ENCODE measurements around the gene CACNA1C.

CACNA1C gene

GRCh38 chr12:2314492-2314891, 261.7 kb downstream of the CACNA1C start:
- H3K36me3 ChIP-seq (ENCODE audit: control insufficient read depth, insufficient read depth, low read length) = no peaks in the 10 kb centered on the region
- no peaks in the 10 kb centered on the region for H3K27me3 ChIP-seq (ENCODE audit: control insufficient read depth, insufficient read depth, low read length)
- H3K9ac ChIP-seq (ENCODE audit: low read length) = no peak overlapping the region
- H3K4me3 ChIP-seq (ENCODE audit: low read length) = no peak overlapping the region
- no peaks in the 10 kb centered on the region for H3K4me1 ChIP-seq (ENCODE audit: control insufficient read depth, insufficient read depth, low read length)
- no peaks in the 10 kb centered on the region for H3K9me3 ChIP-seq (ENCODE audit: control insufficient read depth, low read length)

- H3K36me3 ChIP-seq (ENCODE audit: control insufficient read depth, insufficient read depth, low read length) = no peaks in the 10 kb centered on the region
- no peaks in the 10 kb centered on the region for H3K9me3 ChIP-seq (ENCODE audit: control insufficient read depth, low read length)
- no peak overlapping the region for H3K9ac ChIP-seq (ENCODE audit: low read length)
- H3K4me1 ChIP-seq (ENCODE audit: control insufficient read depth, insufficient read depth, low read length) = no peaks in the 10 kb centered on the region
- no peaks in the 10 kb centered on the region for H3K27me3 ChIP-seq (ENCODE audit: control insufficient read depth, insufficient read depth, low read length)
- H3K4me3 ChIP-seq (ENCODE audit: low read length) = no peak overlapping the region
Observed at GRCh38 chr12:2317772-2318171, 265.0 kb downstream of the CACNA1C start.

- H3K27me3 ChIP-seq (ENCODE audit: control insufficient read depth, insufficient read depth, low read length) = no peaks in the 10 kb centered on the region
- no peaks in the 10 kb centered on the region for H3K9me3 ChIP-seq (ENCODE audit: control insufficient read depth, low read length)
- no peak overlapping the region for H3K4me3 ChIP-seq (ENCODE audit: low read length)
- H3K36me3 ChIP-seq (ENCODE audit: control insufficient read depth, insufficient read depth, low read length) = no peaks in the 10 kb centered on the region
- no peaks in the 10 kb centered on the region for H3K4me1 ChIP-seq (ENCODE audit: control insufficient read depth, insufficient read depth, low read length)
- H3K9ac ChIP-seq (ENCODE audit: low read length) = no peak overlapping the region
Observed at GRCh38 chr12:2318286-2318685, 265.5 kb downstream of the CACNA1C start.

GRCh38 chr12:2319136-2319535, 266.3 kb downstream of the CACNA1C start:
- H3K9me3 ChIP-seq (ENCODE audit: control insufficient read depth, low read length) = no peaks in the 10 kb centered on the region
- H3K36me3 ChIP-seq (ENCODE audit: control insufficient read depth, insufficient read depth, low read length) = no peaks in the 10 kb centered on the region
- H3K4me1 ChIP-seq (ENCODE audit: control insufficient read depth, insufficient read depth, low read length) = no peaks in the 10 kb centered on the region
- H3K4me3 ChIP-seq (ENCODE audit: low read length) = no peak overlapping the region
- no peak overlapping the region for H3K9ac ChIP-seq (ENCODE audit: low read length)
- no peaks in the 10 kb centered on the region for H3K27me3 ChIP-seq (ENCODE audit: control insufficient read depth, insufficient read depth, low read length)

GRCh38 chr12:2319737-2320506, 267.1 kb downstream of the CACNA1C start:
- Histone ChIP-seq H3K27me3 (ENCODE audit: control insufficient read depth, insufficient read depth, low read length) (no peaks in the 10 kb centered on the region), H3K36me3 (ENCODE audit: control insufficient read depth, insufficient read depth, low read length) (no peaks in the 10 kb centered on the region), H3K4me3 (ENCODE audit: low read length) (no peak overlapping the region), H3K9me3 (ENCODE audit: control insufficient read depth, low read length) (no peaks in the 10 kb centered on the region), H3K9ac (ENCODE audit: low read length) (no peak overlapping the region), H3K4me1 (ENCODE audit: control insufficient read depth, insufficient read depth, low read length) (peaks cover 4% of the 10 kb centered on the region)

- Histone ChIP-seq H3K36me3 (ENCODE audit: control insufficient read depth, insufficient read depth, low read length) (no peaks in the 10 kb centered on the region), H3K4me1 (ENCODE audit: control insufficient read depth, insufficient read depth, low read length) (peaks cover 4% of the 10 kb centered on the region), H3K9me3 (ENCODE audit: control insufficient read depth, low read length) (no peaks in the 10 kb centered on the region), H3K27me3 (ENCODE audit: control insufficient read depth, insufficient read depth, low read length) (no peaks in the 10 kb centered on the region), H3K4me3 (ENCODE audit: low read length) (no peak overlapping the region), H3K9ac (ENCODE audit: low read length) (no peak overlapping the region)
Observed at GRCh38 chr12:2320841-2321240, 268.1 kb downstream of the CACNA1C start.

GRCh38 chr12:2322554-2323120, 269.9 kb downstream of the CACNA1C start:
- H3K9me3 ChIP-seq (ENCODE audit: control insufficient read depth, low read length) = no peaks in the 10 kb centered on the region
- H3K9ac ChIP-seq (ENCODE audit: low read length) = no peak overlapping the region
- H3K27me3 ChIP-seq (ENCODE audit: control insufficient read depth, insufficient read depth, low read length) = no peaks in the 10 kb centered on the region
- no peak overlapping the region for H3K4me3 ChIP-seq (ENCODE audit: low read length)
- no peaks in the 10 kb centered on the region for H3K36me3 ChIP-seq (ENCODE audit: control insufficient read depth, insufficient read depth, low read length)
- H3K4me1 ChIP-seq (ENCODE audit: control insufficient read depth, insufficient read depth, low read length) = peaks cover 4% of the 10 kb centered on the region

GRCh38 chr12:2323532-2324255, 270.9 kb downstream of the CACNA1C start:
- H3K9ac ChIP-seq (ENCODE audit: low read length) = no peak overlapping the region
- peaks cover 4% of the 10 kb centered on the region for H3K4me1 ChIP-seq (ENCODE audit: control insufficient read depth, insufficient read depth, low read length)
- H3K36me3 ChIP-seq (ENCODE audit: control insufficient read depth, insufficient read depth, low read length) = no peaks in the 10 kb centered on the region
- H3K27me3 ChIP-seq (ENCODE audit: control insufficient read depth, insufficient read depth, low read length) = no peaks in the 10 kb centered on the region
- no peaks in the 10 kb centered on the region for H3K9me3 ChIP-seq (ENCODE audit: control insufficient read depth, low read length)
- H3K4me3 ChIP-seq (ENCODE audit: low read length) = no peak overlapping the region

GRCh38 chr12:2324387-2324786, 271.6 kb downstream of the CACNA1C start:
- H3K4me1 ChIP-seq (ENCODE audit: control insufficient read depth, insufficient read depth, low read length) = peaks cover 4% of the 10 kb centered on the region
- H3K36me3 ChIP-seq (ENCODE audit: control insufficient read depth, insufficient read depth, low read length) = no peaks in the 10 kb centered on the region
- H3K27me3 ChIP-seq (ENCODE audit: control insufficient read depth, insufficient read depth, low read length) = no peaks in the 10 kb centered on the region
- H3K4me3 ChIP-seq (ENCODE audit: low read length) = no peak overlapping the region
- no peaks in the 10 kb centered on the region for H3K9me3 ChIP-seq (ENCODE audit: control insufficient read depth, low read length)
- no peak overlapping the region for H3K9ac ChIP-seq (ENCODE audit: low read length)

GRCh38 chr12:2325519-2325918, 272.7 kb downstream of the CACNA1C start:
- H3K4me1 ChIP-seq (ENCODE audit: control insufficient read depth, insufficient read depth, low read length) = peaks cover 4% of the 10 kb centered on the region
- no peak overlapping the region for H3K9ac ChIP-seq (ENCODE audit: low read length)
- no peaks in the 10 kb centered on the region for H3K36me3 ChIP-seq (ENCODE audit: control insufficient read depth, insufficient read depth, low read length)

GRCh38 chr12:2326470-2326869, 273.7 kb downstream of the CACNA1C start:
- no peak overlapping the region for H3K4me3 ChIP-seq (ENCODE audit: low read length)
- H3K36me3 ChIP-seq (ENCODE audit: control insufficient read depth, insufficient read depth, low read length) = no peaks in the 10 kb centered on the region
- no peak overlapping the region for H3K9ac ChIP-seq (ENCODE audit: low read length)
- no peaks in the 10 kb centered on the region for H3K27me3 ChIP-seq (ENCODE audit: control insufficient read depth, insufficient read depth, low read length)
- peaks cover 4% of the 10 kb centered on the region for H3K4me1 ChIP-seq (ENCODE audit: control insufficient read depth, insufficient read depth, low read length)
- no peaks in the 10 kb centered on the region for H3K9me3 ChIP-seq (ENCODE audit: control insufficient read depth, low read length)

More at GRCh38 chr12:2325519-2325918, 272.7 kb downstream of the CACNA1C start:
- H3K9me3 ChIP-seq (ENCODE audit: control insufficient read depth, low read length) = no peaks in the 10 kb centered on the region
- H3K4me3 ChIP-seq (ENCODE audit: low read length) = no peak overlapping the region
- no peaks in the 10 kb centered on the region for H3K27me3 ChIP-seq (ENCODE audit: control insufficient read depth, insufficient read depth, low read length)

GRCh38 chr12:2328661-2329060, 275.9 kb downstream of the CACNA1C start:
- Histone ChIP-seq H3K36me3 (ENCODE audit: control insufficient read depth, insufficient read depth, low read length) (no peaks in the 10 kb centered on the region), H3K27me3 (ENCODE audit: control insufficient read depth, insufficient read depth, low read length) (no peaks in the 10 kb centered on the region), H3K4me1 (ENCODE audit: control insufficient read depth, insufficient read depth, low read length) (peaks cover 4% of the 10 kb centered on the region), H3K9me3 (ENCODE audit: control insufficient read depth, low read length) (no peaks in the 10 kb centered on the region), H3K9ac (ENCODE audit: low read length) (no peak overlapping the region), H3K4me3 (ENCODE audit: low read length) (no peak overlapping the region)

All from mucosa of stomach (tissue), 1 donor.